GM12878 (cell line): Measurements from ENCODE around the gene GIMAP8. TPM values are rescaled to one million over a fixed set of nuclear protein-coding genes. Genes with fewer than 3 reads are reported as not detected.

Experiments
- ATAC-seq: fragments of 200-7000 bp; cut with Tn5 transposase; 3 replicates; pipeline ENCODE4 v1.9.1; 2020; ENCODE audit warnings: mild to moderate bottlenecking, moderate library complexity
- BruUV-seq: library from RNA; stranded (reverse); fragments of 400-500 nt; replicated peaks from 2 replicates; lab custom pipeline; 2021; lab: Mats Ljungman, UMichigan
- CTCF ChIA-PET: fragments of 300-600 bp; sonication (Branson Sonifier 250); formaldehyde crosslinking; extraction: SDS; loops from one replicate; lab custom pipeline; 2021; ENCODE audit warnings: inconsistent platforms; lab: Yijun Ruan, JAX
- POLR2A ChIA-PET: fragments of 350-600 bp; formaldehyde crosslinking; extraction: SDS; loops from one replicate; lab custom pipeline; 2021; ENCODE audit warnings: inconsistent platforms; lab: Charles Lee
- RAD21 ChIA-PET: fragments of 300-600 bp; sonication (Branson Sonifier 250); formaldehyde crosslinking; loops from one replicate; lab custom pipeline; 2023; ENCODE audit warnings: antibody characterized with exemption; ENCODE audit not compliant: unreplicated experiment; lab: Charles Lee
- SMC1A ChIA-PET: fragments of 300-600 bp; sonication (Branson Sonifier 250); formaldehyde crosslinking; loops from one replicate; lab custom pipeline; 2023; ENCODE audit not compliant: unreplicated experiment, uncharacterized antibody; lab: Charles Lee
- DNase-seq: peaks from one replicate; pipeline ENCODE4 v3.0.0-alpha.2; 2011; ENCODE audit warnings: low read depth, low spot score
- FAIRE-seq: peaks from 3 replicates; lab custom pipeline; 2011; peaks lifted over from hg19 to GRCh38; lab: Jason Lieb, UNC
- H2AFZ ChIP-seq: 2 replicates; pipeline ENCODE4 v1.6.0; 2011; ENCODE audit warnings: low read depth, low read length, control low read depth; ENCODE audit not compliant: control insufficient read depth
- H3K27ac ChIP-seq: 2 replicates; pipeline ENCODE4 v1.5.1; 2011; ENCODE audit warnings: control low read depth; ENCODE audit not compliant: control insufficient read depth, insufficient read depth
- H3K27me3 ChIP-seq, 2 experiments: replicated peaks in 1 of 2; 2 replicates each; pipeline versions ENCODE4 v1.6.0 to v1.6.1; 2011; ENCODE audit warnings: low read length in 1 of 2; ENCODE audit not compliant: control insufficient read depth in 2 of 2, insufficient read depth in 2 of 2
- H3K36me3 ChIP-seq, 2 experiments: 2 replicates each; pipeline ENCODE4 v1.5.1; 2011; ENCODE audit warnings: low read length in 1 of 2; ENCODE audit not compliant: control insufficient read depth in 2 of 2, insufficient read depth in 2 of 2
- H3K4me1 ChIP-seq: 2 replicates; pipeline ENCODE4 v1.6.1; 2011; ENCODE audit warnings: mild to moderate bottlenecking, low read length, moderate library complexity, mixed read lengths; ENCODE audit not compliant: control insufficient read depth, insufficient read depth
- H3K4me2 ChIP-seq: 2 replicates; pipeline ENCODE4 v1.6.0; 2011; ENCODE audit warnings: control low read depth; ENCODE audit not compliant: control insufficient read depth, insufficient read depth
- H3K4me3 ChIP-seq: fragments of 200-600 bp; sonication (generic); 2 replicates; pipeline ENCODE4 v1.5.1; 2016
- H3K79me2 ChIP-seq: 2 replicates; pipeline ENCODE4 v1.6.0; 2011; ENCODE audit warnings: low read length; ENCODE audit not compliant: control insufficient read depth, insufficient read depth
- H3K9ac ChIP-seq: 2 replicates; pipeline ENCODE4 v1.8.0; 2011; ENCODE audit warnings: low read length, control low read depth, mixed read lengths; ENCODE audit not compliant: control insufficient read depth, insufficient read depth
- H3K9me3 ChIP-seq: replicated peaks from 3 replicates; pipeline ENCODE4 v1.5.1; 2011; ENCODE audit warnings: mild to moderate bottlenecking, low read length; ENCODE audit not compliant: control insufficient read depth, insufficient read depth
- H4K20me1 ChIP-seq: 2 replicates; pipeline ENCODE4 v1.6.0; 2011; ENCODE audit not compliant: control insufficient read depth, insufficient read depth
- ATF2 ChIP-seq: IDR thresholded peaks from 2 replicates; pipeline ENCODE4 v1.6.1; 2012; ENCODE audit warnings: low read length, inconsistent platforms
- CHD2 ChIP-seq: IDR thresholded peaks from 2 replicates; pipeline ENCODE4 v1.6.1; 2011; ENCODE audit warnings: low read depth, low read length, improper control_type of control experiment, borderline replicate concordance
- EGR1 ChIP-seq, 2 experiments: IDR thresholded peaks; 1 replicate in 1 of 2; 2 replicates in 1 of 2; pipeline ENCODE4 v1.6.1; 2011 to 2012; ENCODE audit warnings: low read depth in 2 of 2, low read length in 2 of 2, borderline replicate concordance in 1 of 2, mild to moderate bottlenecking in 1 of 2, moderate library complexity in 1 of 2
- FOXM1 ChIP-seq: IDR thresholded peaks from 2 replicates; pipeline ENCODE4 v1.6.1; 2012; ENCODE audit warnings: low read depth, mild to moderate bottlenecking, inconsistent platforms, low read length, moderate library complexity
- GATAD2B ChIP-seq: fragments of 450-650 bp; conservative IDR thresholded peaks from 2 replicates; pipeline ENCODE4 v1.6.1; 2017; ENCODE audit warnings: low read depth, mild to moderate bottlenecking, moderate library complexity
- PML ChIP-seq: IDR thresholded peaks from 2 replicates; pipeline ENCODE4 v1.6.1; 2012; ENCODE audit warnings: low read length, inconsistent platforms
- POLR2A ChIP-seq: IDR thresholded peaks from 2 replicates; pipeline ENCODE4 v1.6.1; 2011; ENCODE audit warnings: low read depth, mild to moderate bottlenecking, low read length
- RAD51 ChIP-seq: fragments of 450-650 bp; IDR thresholded peaks from 2 replicates; pipeline ENCODE4 v1.6.1; 2016; ENCODE audit warnings: moderate library complexity, mild to moderate bottlenecking, inconsistent platforms
- RELA ChIP-seq: fragments of 450-650 bp; IDR thresholded peaks from 2 replicates; pipeline ENCODE4 v1.8.0; 2014; ENCODE audit warnings: borderline replicate concordance; ENCODE audit not compliant: partially characterized antibody
- RFX5 ChIP-seq: IDR thresholded peaks from 2 replicates; pipeline ENCODE4 v1.6.1; 2011; ENCODE audit warnings: low read depth, low read length, improper control_type of control experiment
- TAF1 ChIP-seq: IDR thresholded peaks from 2 replicates; pipeline ENCODE4 v1.6.1; 2011; ENCODE audit warnings: mild to moderate bottlenecking, low read depth, low read length, borderline replicate concordance
- WGBS: methylation state at CpG from one replicate; pipeline ENCODE4 v1.1.6; 2016; ENCODE audit warnings: low lambda C conversion rate; ENCODE audit not compliant: insufficient replicate concordance, insufficient coverage; ENCODE audit errors: missing lambda C conversion rate; 5-methylcytosine and 5-hydroxymethylcytosine counted together
- in situ Hi-C: fragments of 300-500 bp; cut with MboI; formaldehyde crosslinking; loops from 9 replicates; pipeline ENCODE4 v1.14.3; 2018; ENCODE audit warnings: mixed read lengths
- intact Hi-C: fragments of 100-400 bp; cut with micrococcal nuclease; formaldehyde crosslinking; loops from one replicate; pipeline ENCODE4 v1.14.2; 2022; ENCODE audit not compliant: unreplicated experiment
- polyA plus RNA-seq, 11 experiments: library from polyadenylated mRNA; depleted of rRNA in 4 of 11; unstranded in 6 of 11; stranded (reverse) in 5 of 11; fragments of >200 nt; fragmentation: Nextera tagmentation in 4 of 11; fragmentation: Illumina TruSeq in 1 of 11; extraction: Ambion mirVana in 4 of 11; extraction: Trizol in 1 of 11; gene quantifications; 1 replicate in 1 of 11; 2 replicates in 10 of 11; pipeline versions ENCODE4 v1.2.1 to v1.2.3, GENCODE V29; 2011 to 2016; ENCODE audit warnings: inconsistent platforms in 2 of 11, missing spikeins in 2 of 11, low read depth in 1 of 11
- total RNA-seq, 4 experiments: library from RNA; depleted of rRNA in 3 of 4; stranded (reverse); fragments of >200 nt in 3 of 4; fragmentation: Illumina TruSeq in 1 of 4; extraction: Trizol in 1 of 4; gene quantifications; 2 replicates each; pipeline versions ENCODE4 v1.2.1 to v1.2.3, GENCODE V29; 2013 to 2021

GIMAP8 gene
- total and polyA plus RNA-seq, 10 of the 15 experiments (the other 5 are each of a cell fraction or from before 2014, with no cell fraction given), result 0.66 to 9.7 (median 4.7) TPM

- TF ChIP-seq ATF2 (no peak), FOXM1 (no peak), POLR2A (peak; percentile 51; the same call in 1 of the 2 replicates), RFX5 (no peak), PML (no peak), TAF1 (no peak)
Observed at GRCh38 chr7:150450491-150451001, at the start of gene GIMAP8 (continued).

- H3K4me3 ChIP-seq, result no peak overlapping the region
- TF ChIP-seq GATAD2B (0 out of 2 replicates have a peak, but pooled peaks have one; percentile 28), RELA (no peak), EGR1 (IDR thresholded peaks at IDR 0.05; ENCODE audit: borderline replicate concordance in 1 of 2, low read depth in 2 of 2, low read length in 2 of 2) (peak in 1 of 2 experiments; percentile 36; a peak in 1 of 3 replicates), RAD51 (no peak), CHD2 (0 out of 2 replicates have a peak, but pooled peaks have one; percentile 17)
- TF ChIP-seq, all 136 proteins: peak for 3
- intact Hi-C loops (loop anchor here (2.0 kb wide), 1 partner anchor 20 kb away; no protein-coding TSS in a partner anchor), in situ Hi-C loops (loop anchor here (25.0 kb wide), 1 partner anchor 339 kb away; no protein-coding TSS in a partner anchor)
- ChIA-PET CTCF (interaction anchor here (1.1 to 11.6 kb wide), 3 partner anchors 18 to 50 kb away, joined by 3 to 72 read pairs (median 3); no protein-coding TSS in a partner anchor), SMC1A (interaction anchor here (1.0 to 7.4 kb wide), 6 partner anchors 17 to 45 kb away, joined by 5 to 48 read pairs (median 8); no protein-coding TSS in a partner anchor), RAD21 (interaction anchor here (0.6 to 1.9 kb wide), 3 partner anchors 20 to 31 kb away, joined by 3 to 10 read pairs (median 4); no protein-coding TSS in a partner anchor), POLR2A (interaction anchor here (1.1 to 2.5 kb wide), 3 partner anchors 10 to 27 kb away, joined by 6 to 12 read pairs (median 7); no protein-coding TSS in a partner anchor)
- DNase-seq (no peak), ATAC-seq (peak; percentile 9), FAIRE-seq (no peak)
- no peaks in the 10 kb centered on the region for H3K9me3 ChIP-seq
- H4K20me1 ChIP-seq, result no peaks in the 10 kb centered on the region
- H3K27me3 ChIP-seq, result no peaks in the 10 kb centered on the region
- H3K79me2 ChIP-seq, result peaks cover 2% of the 10 kb centered on the region; the same call in 1 of the 2 replicates
- no peak overlapping the region for H2AFZ ChIP-seq
- BruUV-seq, result TSS peak; percentile 32
- H3K4me1 ChIP-seq, result peaks cover 37% of the 10 kb centered on the region
- peak overlapping the region; percentile 5; the same call in 1 of the 2 replicates for H3K4me2 ChIP-seq
- peaks cover 0 to 12% of the 10 kb centered on the region in 2 experiments; a peak in 3 of 4 replicates for H3K36me3 ChIP-seq
- 75% methylated on average over 15 of the region's 15 CpGs for WGBS
- H3K9ac ChIP-seq, result no peak overlapping the region
- H3K27ac ChIP-seq, result peak overlapping the region; percentile 27; the same call in 1 of the 2 replicates
Observed at GRCh38 chr7:150400788-150401423, 49.5 kb upstream of the GIMAP8 start.
